ENCODE data around the gene ABTB2. TPM values are rescaled to one million over a fixed set of nuclear protein-coding genes. Genes with fewer than 3 reads are reported as not detected.
A peak's percentile ranks its signal among the peaks of the same experiment; 100 is the strongest.

ABTB2 gene
- total and polyA plus RNA-seq, 7 donors = 4.5 to 24.7 (median 18.5) TPM

DNA sequence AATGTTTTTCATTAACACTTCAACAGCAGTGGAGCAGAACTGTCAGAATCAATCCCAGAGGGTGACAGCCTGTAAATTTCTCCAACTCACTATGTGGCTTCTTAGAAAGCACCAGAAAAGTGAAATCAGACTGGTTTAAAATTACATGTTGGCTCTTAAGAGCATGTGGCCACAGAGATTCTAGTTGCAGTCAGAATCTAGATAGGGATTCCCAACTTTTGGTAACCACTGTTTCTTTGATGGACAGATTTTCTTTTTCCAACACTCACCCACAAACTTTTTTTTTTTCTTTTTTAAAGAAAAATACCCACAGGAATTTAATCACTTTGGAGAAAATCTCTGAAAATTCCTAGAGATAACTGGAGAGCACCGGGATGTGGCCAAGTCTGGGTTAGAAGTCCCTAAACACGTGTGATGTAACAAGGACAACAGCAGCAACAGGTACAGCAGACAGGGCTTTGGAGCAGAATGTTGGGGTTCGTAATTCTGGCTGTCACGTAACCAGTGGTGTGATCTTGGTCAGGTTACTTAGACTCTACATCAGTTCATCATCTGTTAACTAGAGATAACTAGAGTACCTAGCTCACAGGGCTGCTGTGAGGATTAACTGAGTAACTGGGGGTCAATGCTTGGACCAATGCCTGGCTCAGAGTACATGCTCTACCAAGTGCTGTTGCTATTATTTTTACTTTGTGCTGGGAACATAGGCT, 152.3 kb downstream of the ABTB2 start:
- TF ChIP-seq, protein P1, sequence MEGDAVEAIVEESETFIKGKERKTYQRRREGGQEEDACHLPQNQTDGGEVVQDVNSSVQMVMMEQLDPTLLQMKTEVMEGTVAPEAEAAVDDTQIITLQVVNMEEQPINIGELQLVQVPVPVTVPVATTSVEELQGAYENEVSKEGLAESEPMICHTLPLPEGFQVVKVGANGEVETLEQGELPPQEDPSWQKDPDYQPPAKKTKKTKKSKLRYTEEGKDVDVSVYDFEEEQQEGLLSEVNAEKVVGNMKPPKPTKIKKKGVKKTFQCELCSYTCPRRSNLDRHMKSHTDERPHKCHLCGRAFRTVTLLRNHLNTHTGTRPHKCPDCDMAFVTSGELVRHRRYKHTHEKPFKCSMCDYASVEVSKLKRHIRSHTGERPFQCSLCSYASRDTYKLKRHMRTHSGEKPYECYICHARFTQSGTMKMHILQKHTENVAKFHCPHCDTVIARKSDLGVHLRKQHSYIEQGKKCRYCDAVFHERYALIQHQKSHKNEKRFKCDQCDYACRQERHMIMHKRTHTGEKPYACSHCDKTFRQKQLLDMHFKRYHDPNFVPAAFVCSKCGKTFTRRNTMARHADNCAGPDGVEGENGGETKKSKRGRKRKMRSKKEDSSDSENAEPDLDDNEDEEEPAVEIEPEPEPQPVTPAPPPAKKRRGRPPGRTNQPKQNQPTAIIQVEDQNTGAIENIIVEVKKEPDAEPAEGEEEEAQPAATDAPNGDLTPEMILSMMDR (IDR thresholded peaks at IDR 0.05) = no peak
- ATAC-seq = no peak
- H3K4me3 ChIP-seq = no peak overlapping the region
- peaks cover 0 to 3% of the 10 kb centered on the region in 2 donors for H3K36me3 ChIP-seq (ENCODE audit: insufficient read depth in 1 of 2, low read depth in 1 of 2)
- H3K27ac ChIP-seq = no peak overlapping the region
- intact Hi-C loops (cut with DNase I) = no loop called here
- DNase-seq = no peak
- 67 to 70% (median 70%) methylated on average over 4 of the region's 4 CpGs for WGBS, 3 donors
- peaks cover 6% of the 10 kb centered on the region for H3K4me1 ChIP-seq
- H3K9me3 ChIP-seq = no peaks in the 10 kb centered on the region
- H3K27me3 ChIP-seq (ENCODE audit: insufficient read depth in 3 of 3, low read length in 2 of 3) = no peaks in the 10 kb centered on the region

DNA sequence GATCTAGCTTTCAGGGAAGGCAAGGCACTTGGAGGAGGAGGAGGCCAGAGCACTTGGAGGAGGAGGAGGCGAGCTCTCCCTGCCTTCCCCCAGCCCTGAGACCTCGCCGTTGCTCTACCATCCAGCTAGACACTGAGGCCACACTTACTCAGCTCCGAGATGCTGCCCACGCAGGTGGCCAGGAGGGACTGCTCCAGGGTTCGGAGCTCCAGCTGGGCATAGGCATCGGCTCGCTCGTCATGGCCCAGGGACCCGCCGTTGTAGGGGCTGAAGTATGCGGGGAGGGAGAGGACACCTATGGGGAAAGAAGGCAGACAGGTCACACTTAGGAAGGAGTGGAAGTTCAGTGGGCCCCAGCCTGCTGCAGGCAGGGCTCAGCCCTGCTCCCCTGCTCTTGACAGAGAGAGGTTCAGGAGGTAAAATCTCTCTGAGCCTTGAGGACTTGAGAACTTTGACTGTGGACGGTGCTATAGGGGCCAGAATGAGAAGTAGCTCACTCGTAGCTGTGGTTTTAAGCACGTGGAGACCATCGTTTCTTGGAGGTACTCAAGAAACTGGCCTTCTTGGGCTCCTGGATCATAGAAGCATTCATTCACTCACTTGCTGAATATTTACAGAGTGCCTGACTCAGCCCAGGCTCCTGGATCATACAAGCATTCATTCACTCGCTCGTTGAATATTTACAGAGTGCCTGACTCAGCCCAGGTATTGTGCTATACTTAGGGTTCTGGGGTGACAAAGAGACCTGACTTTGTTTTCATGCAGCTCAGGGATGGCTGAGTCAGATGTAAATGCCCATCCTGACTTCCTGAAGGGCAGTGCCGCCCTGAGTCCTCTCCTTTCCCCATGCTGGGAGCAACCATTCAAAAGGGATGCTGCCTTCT, 153.2 kb downstream of the ABTB2 start:
- no peak for DNase-seq
- Histone ChIP-seq H3K9me3 (no peaks in the 10 kb centered on the region), H3K27me3 (ENCODE audit: insufficient read depth in 3 of 3, low read length in 2 of 3) (no peaks in the 10 kb centered on the region), H3K36me3 (ENCODE audit: insufficient read depth in 1 of 2, low read depth in 1 of 2) (peaks cover 0 to 3% of the 10 kb centered on the region in 2 donors), H3K4me3 (no peak overlapping the region), H3K4me1 (peaks cover 6% of the 10 kb centered on the region), H3K27ac (no peak overlapping the region)
- intact Hi-C loops (cut with DNase I) = no loop called here
- WGBS, 3 donors = 84 to 87% (median 85%) methylated on average over 19 of the region's 19 CpGs
- TF ChIP-seq, protein P1 (IDR thresholded peaks at IDR 0.05) = no peak
- ATAC-seq = peak; percentile 69 to 87 (median 80)

DNA sequence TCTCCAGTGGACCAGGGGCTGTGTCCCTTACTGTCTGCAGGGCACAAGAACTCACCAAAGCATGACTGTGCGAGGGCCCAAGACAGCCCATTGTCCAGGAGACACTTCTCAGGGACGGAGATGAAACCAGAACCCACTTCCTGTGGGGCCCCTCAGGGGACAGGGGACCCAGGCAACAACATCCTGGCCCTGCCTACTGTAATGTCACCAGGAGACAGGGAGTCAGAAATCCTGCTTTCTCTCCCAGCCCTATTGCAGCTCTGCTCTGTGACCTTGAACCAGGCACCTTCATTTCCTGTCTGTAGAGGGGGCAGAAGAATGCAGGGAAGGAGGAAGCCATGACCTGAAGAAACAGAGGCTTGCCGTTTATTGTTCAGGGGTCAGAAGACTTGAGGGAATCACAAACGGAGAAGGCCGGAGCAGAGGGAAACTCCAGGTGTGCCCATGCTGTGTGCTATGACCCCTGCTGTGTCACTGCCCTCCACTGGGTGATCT, 154.4 kb downstream of the ABTB2 start:
- 58 to 80% (median 79%) methylated on average over 5 of the region's 5 CpGs for WGBS, 3 donors

DNA sequence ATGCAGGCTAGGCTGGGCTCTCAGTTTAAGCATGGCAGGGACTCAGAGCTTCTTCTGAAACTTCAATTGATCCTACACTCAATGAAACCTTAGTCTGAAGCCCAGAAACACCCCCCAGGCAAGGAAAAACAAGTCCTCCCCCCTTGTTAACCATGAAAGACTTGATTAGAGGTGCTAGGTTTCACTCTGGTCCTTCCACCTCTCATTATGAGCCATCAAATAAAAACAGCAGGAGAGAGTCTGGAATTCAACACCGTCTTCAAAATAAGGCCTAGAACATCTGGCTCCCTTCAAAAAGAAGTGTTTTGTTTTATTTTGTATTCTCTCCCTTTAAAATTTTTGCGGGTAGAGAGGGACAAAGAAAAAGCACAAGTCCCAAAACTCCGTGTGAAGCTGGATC, 156.7 kb downstream of the ABTB2 start:
- no peak for DNase-seq
- 43 to 64% (median 48%) methylated on average over 3 of the region's 3 CpGs for WGBS, 3 donors
- intact Hi-C loops (cut with DNase I) = no loop called here
- Histone ChIP-seq H3K27ac (no peak overlapping the region), H3K4me1 (no peaks in the 10 kb centered on the region), H3K9me3 (no peaks in the 10 kb centered on the region), H3K36me3 (ENCODE audit: insufficient read depth in 1 of 2, low read depth in 1 of 2) (peaks cover 0 to 11% of the 10 kb centered on the region in 2 donors), H3K27me3 (ENCODE audit: insufficient read depth in 3 of 3, low read length in 2 of 3) (no peaks in the 10 kb centered on the region), H3K4me3 (no peak overlapping the region)
- TF ChIP-seq, protein P1 (IDR thresholded peaks at IDR 0.05) = no peak
- ATAC-seq = no peak

More for the DNA sequence above, 154.4 kb downstream of the ABTB2 start:
- no peaks in the 10 kb centered on the region for H3K27me3 ChIP-seq (ENCODE audit: insufficient read depth in 3 of 3, low read length in 2 of 3)
- DNase-seq = no peak
- peaks cover 0 to 3% of the 10 kb centered on the region in 2 donors for H3K36me3 ChIP-seq (ENCODE audit: insufficient read depth in 1 of 2, low read depth in 1 of 2)
- ATAC-seq = no peak
- TF ChIP-seq, protein P1 (IDR thresholded peaks at IDR 0.05) = no peak
- H3K27ac ChIP-seq = no peak overlapping the region
- no peaks in the 10 kb centered on the region for H3K9me3 ChIP-seq
- intact Hi-C loops (cut with DNase I) = no loop called here
- H3K4me1 ChIP-seq = peaks cover 6% of the 10 kb centered on the region
- no peak overlapping the region for H3K4me3 ChIP-seq

Data from psoas muscle (tissue), 8 donors.